Mesothelial cell of epicardium (in vitro differentiated cells): ENCODE results near the gene PSD4. TPM values are rescaled to one million over a fixed set of nuclear protein-coding genes. Genes with fewer than 3 reads are reported as not detected.

ENCODE experiments used
- DNase-seq, 2 experiments: peaks; one replicate each; pipeline ENCODE4 v3.0.0; 2021; ENCODE audit warnings: low spot score in 2 of 2; ENCODE audit not compliant: unreplicated experiment in 2 of 2
- H3K27ac Mint-ChIP-seq: 2 replicates; pipeline ENCODE4 v1.8.0; 2021; ENCODE audit warnings: mixed read lengths
- H3K27me3 Mint-ChIP-seq: 2 replicates; pipeline ENCODE4 v1.8.0; 2021; ENCODE audit warnings: low read depth, mixed read lengths
- H3K36me3 Mint-ChIP-seq: 2 replicates; pipeline ENCODE4 v1.8.0; 2021; ENCODE audit warnings: mixed read lengths
- H3K4me1 Mint-ChIP-seq: 2 replicates; pipeline ENCODE4 v1.8.0; 2021; ENCODE audit warnings: mixed read lengths
- H3K4me3 Mint-ChIP-seq: 2 replicates; pipeline ENCODE4 v1.8.0; 2021; ENCODE audit warnings: mild to moderate bottlenecking, moderate library complexity, mixed read lengths
- H3K9me3 Mint-ChIP-seq: 2 replicates; pipeline ENCODE4 v1.8.0; 2021; ENCODE audit warnings: mixed read lengths
- CTCF ChIP-seq: fragments of 200-600 bp; sonication (generic); IDR thresholded peaks from one replicate; pipeline ENCODE4 v1.5.0; 2021; ENCODE audit warnings: antibody characterized with exemption; ENCODE audit not compliant: unreplicated experiment
- total RNA-seq: library from RNA; stranded (reverse); gene quantifications from 3 replicates; pipeline ENCODE4 v1.2.1, GENCODE V29; 2021

PSD4 gene
- total RNA-seq, 1 donor from 2014 or later = 20.1 TPM

GRCh38 chr2:113212245-113213060 is 38.7 kb downstream of the PSD4 start:
- no peak for TF ChIP-seq CTCF
- no peaks in the 10 kb centered on the region for H3K9me3 Mint-ChIP-seq
- DNase-seq = no peak
- no peaks in the 10 kb centered on the region for H3K36me3 Mint-ChIP-seq
- H3K27ac Mint-ChIP-seq = peak overlapping the region; percentile 81
- H3K4me3 Mint-ChIP-seq = no peak overlapping the region
- no peaks in the 10 kb centered on the region for H3K27me3 Mint-ChIP-seq
- peaks cover 43% of the 10 kb centered on the region for H3K4me1 Mint-ChIP-seq

GRCh38 chr2:113213061-113213930 is 39.5 kb downstream of the PSD4 start:
- no peaks in the 10 kb centered on the region for H3K36me3 Mint-ChIP-seq
- TF ChIP-seq CTCF = no peak
- no peak overlapping the region for H3K4me3 Mint-ChIP-seq
- H3K27me3 Mint-ChIP-seq = no peaks in the 10 kb centered on the region
- no peaks in the 10 kb centered on the region for H3K9me3 Mint-ChIP-seq
- DNase-seq = no peak
- peaks cover 50% of the 10 kb centered on the region for H3K4me1 Mint-ChIP-seq
- peak overlapping the region; percentile 68 for H3K27ac Mint-ChIP-seq

- H3K9me3 Mint-ChIP-seq = no peaks in the 10 kb centered on the region
- H3K27me3 Mint-ChIP-seq = no peaks in the 10 kb centered on the region
- H3K36me3 Mint-ChIP-seq = no peaks in the 10 kb centered on the region
- no peak overlapping the region for H3K4me3 Mint-ChIP-seq
- peaks cover 54% of the 10 kb centered on the region for H3K4me1 Mint-ChIP-seq
- H3K27ac Mint-ChIP-seq = no peak overlapping the region
- no peak for TF ChIP-seq CTCF
- no peak for DNase-seq
Measured at GRCh38 chr2:113214141-113214540, 40.4 kb downstream of the PSD4 start.

GRCh38 chr2:113215056-113215455 is 41.3 kb downstream of the PSD4 start:
- Mint-ChIP-seq H3K9me3 (no peaks in the 10 kb centered on the region), H3K27me3 (no peaks in the 10 kb centered on the region), H3K27ac (no peak overlapping the region), H3K36me3 (no peaks in the 10 kb centered on the region), H3K4me1 (peaks cover 48% of the 10 kb centered on the region), H3K4me3 (no peak overlapping the region)
- TF ChIP-seq CTCF = no peak
- no peak for DNase-seq

- no peak overlapping the region for H3K4me3 Mint-ChIP-seq
- TF ChIP-seq CTCF = no peak
- H3K27ac Mint-ChIP-seq = no peak overlapping the region
- H3K36me3 Mint-ChIP-seq = no peaks in the 10 kb centered on the region
- no peak for DNase-seq
- H3K27me3 Mint-ChIP-seq = no peaks in the 10 kb centered on the region
- peaks cover 39% of the 10 kb centered on the region for H3K4me1 Mint-ChIP-seq
- H3K9me3 Mint-ChIP-seq = no peaks in the 10 kb centered on the region
Measured at GRCh38 chr2:113216321-113216720, 42.5 kb downstream of the PSD4 start.
